Skin epidermis (tissue), 12 donors: ENCODE data around the gene TARS2.
A peak's percentile ranks its signal among the peaks of the same experiment; 100 is the strongest.

Experiments
- H3K27ac ChIP-seq, 21 experiments: fragments of 200-600 bp; sonication (generic) in 11 of 21; one replicate each; pipeline ENCODE4 v1.5.0; 2020; ENCODE audit warnings: mild to moderate bottlenecking in 3 of 21, inconsistent platforms in 2 of 21, moderate library complexity in 2 of 21
- H3K4me3 ChIP-seq, 7 experiments: fragments of 200-600 bp; sonication (generic) in 2 of 7; one replicate each; pipeline ENCODE4 v1.5.0; 2020; ENCODE audit warnings: inconsistent platforms in 2 of 7, mild to moderate bottlenecking in 2 of 7, moderate library complexity in 1 of 7

Gene TARS2

GRCh38 chr1:150486966-150487762, at the start of gene TARS2:
Gene TARS2, plus strand, starts transcription at chr1:150487419. Its CDS starts 32 bp downstream, at chr1:150487451.
- H3K27ac ChIP-seq, result peak within 1 kb of the TSS in 20 of 21 experiments; percentile 22 to 92 (median 80)
- peak within 1 kb of the TSS; percentile 40 to 81 (median 63) for H3K4me3 ChIP-seq

GRCh38 chr1:150441121-150441520, 46.1 kb upstream of the TARS2 start:
- Histone ChIP-seq H3K27ac (no peak overlapping the region), H3K4me3 (no peak overlapping the region)

GRCh38 chr1:150444232-150444631, 43.0 kb upstream of the TARS2 start:
- H3K27ac ChIP-seq, result no peak overlapping the region
- H3K4me3 ChIP-seq, result no peak overlapping the region

- no peak overlapping the region for H3K4me3 ChIP-seq
- no peak overlapping the region for H3K27ac ChIP-seq
These were observed 31.0 kb upstream of the TARS2 start for GRCh38 chr1:150456146-150456647.

- H3K4me3 ChIP-seq, result no peak overlapping the region
- H3K27ac ChIP-seq, result no peak overlapping the region
These were observed 22.8 kb upstream of the TARS2 start for GRCh38 chr1:150464422-150464826.

- Histone ChIP-seq H3K4me3 (no peak overlapping the region), H3K27ac (no peak overlapping the region)
These were observed 20.3 kb upstream of the TARS2 start for GRCh38 chr1:150466964-150467363.

GRCh38 chr1:150469291-150469690, 17.9 kb upstream of the TARS2 start:
- no peak overlapping the region for H3K27ac ChIP-seq
- no peak overlapping the region for H3K4me3 ChIP-seq

- Histone ChIP-seq H3K4me3 (no peak overlapping the region), H3K27ac (no peak overlapping the region)
These were observed 14.5 kb upstream of the TARS2 start for GRCh38 chr1:150472601-150473200.

GRCh38 chr1:150473659-150474058, 13.6 kb upstream of the TARS2 start:
- no peak overlapping the region for H3K4me3 ChIP-seq
- H3K27ac ChIP-seq, result peak overlapping the region in 1 of 21 experiments; percentile 0

GRCh38 chr1:150474869-150475268, 12.3 kb upstream of the TARS2 start:
- no peak overlapping the region for H3K27ac ChIP-seq
- no peak overlapping the region for H3K4me3 ChIP-seq

GRCh38 chr1:150476754-150477153, 10.5 kb upstream of the TARS2 start:
- no peak overlapping the region for H3K4me3 ChIP-seq
- no peak overlapping the region for H3K27ac ChIP-seq

GRCh38 chr1:150477320-150477719, 9.9 kb upstream of the TARS2 start:
- H3K27ac ChIP-seq, result no peak overlapping the region
- no peak overlapping the region for H3K4me3 ChIP-seq

GRCh38 chr1:150477733-150478132, 9.5 kb upstream of the TARS2 start:
- Histone ChIP-seq H3K4me3 (no peak overlapping the region), H3K27ac (no peak overlapping the region)

GRCh38 chr1:150479370-150479769, 7.8 kb upstream of the TARS2 start:
- no peak overlapping the region for H3K4me3 ChIP-seq
- no peak overlapping the region for H3K27ac ChIP-seq

GRCh38 chr1:150479927-150480352, 7.3 kb upstream of the TARS2 start:
- Histone ChIP-seq H3K4me3 (no peak overlapping the region), H3K27ac (no peak overlapping the region)

GRCh38 chr1:150484431-150484830, 2.8 kb upstream of the TARS2 start:
- H3K27ac ChIP-seq, result no peak overlapping the region

GRCh38 chr1:150484861-150485260, 2.4 kb upstream of the TARS2 start:
- Histone ChIP-seq H3K4me3 (no peak overlapping the region), H3K27ac (peak overlapping the region in 2 of 21 experiments; percentile 6 to 31)

More at GRCh38 chr1:150484431-150484830, 2.8 kb upstream of the TARS2 start:
- H3K4me3 ChIP-seq, result no peak overlapping the region

- peak overlapping the region in 19 of 21 experiments; percentile 61 to 92 (median 81) for H3K27ac ChIP-seq
- peak overlapping the region; percentile 40 to 81 (median 63) for H3K4me3 ChIP-seq
These were observed 520 bp downstream of the TARS2 start for GRCh38 chr1:150487763-150488115.

GRCh38 chr1:150493175-150493574, 6.0 kb downstream of the TARS2 start:
- no peak overlapping the region for H3K27ac ChIP-seq
- H3K4me3 ChIP-seq, result no peak overlapping the region

- no peak overlapping the region for H3K4me3 ChIP-seq
- H3K27ac ChIP-seq, result no peak overlapping the region
These were observed 11.1 kb downstream of the TARS2 start for GRCh38 chr1:150498342-150498741.

GRCh38 chr1:150505431-150505830, 18.2 kb downstream of the TARS2 start:
- no peak overlapping the region for H3K27ac ChIP-seq
- no peak overlapping the region for H3K4me3 ChIP-seq
